ENCODE measurements around the gene CFAP69. TPM values are rescaled to one million over a fixed set of nuclear protein-coding genes. Genes with fewer than 3 reads are reported as not detected.

The CFAP69 gene
- total RNA-seq, 3 donors from 2014 or later (not counting 1 experiment from before 2014, with no cell fraction given) = 0.13 TPM; not detected in 2

- H3K4me1 Mint-ChIP-seq = no peaks in the 10 kb centered on the region
- TF ChIP-seq CTCF (IDR thresholded peaks at IDR 0.05) = no peak
- no peak overlapping the region for H3K4me3 Mint-ChIP-seq
- ATAC-seq (no peak), DNase-seq (no peak)
- H3K4me3 ChIP-seq (ENCODE audit: low read length) = no peak overlapping the region
- H3K27me3 Mint-ChIP-seq (ENCODE audit: low read depth in 2 of 2) = peaks cover 12 to 20% of the 10 kb centered on the region in 2 donors
- H3K4me1 ChIP-seq (ENCODE audit: control insufficient read depth, insufficient read depth, low read length) = no peaks in the 10 kb centered on the region
- no CpG with 5 or more reads among the region's 2 CpGs for WGBS (ENCODE audit: insufficient coverage)
- intact Hi-C loops (cut with micrococcal nuclease) = no loop called here
- H3K36me3 Mint-ChIP-seq = no peaks in the 10 kb centered on the region
- no peak overlapping the region for H3K27ac ChIP-seq (ENCODE audit: low read length)
- H3K27ac Mint-ChIP-seq = no peak overlapping the region
- peaks cover 2% of the 10 kb centered on the region for H3K27me3 ChIP-seq (ENCODE audit: control insufficient read depth, insufficient read depth, low read length)
- no peaks in the 10 kb centered on the region for H3K9me3 Mint-ChIP-seq
- no peaks in the 10 kb centered on the region for H3K9me3 ChIP-seq (ENCODE audit: control insufficient read depth, insufficient read depth, low read length)
- H3K36me3 ChIP-seq (ENCODE audit: control insufficient read depth, insufficient read depth, low read length) = no peaks in the 10 kb centered on the region
These were observed 14.1 kb upstream of the CFAP69 start for GRCh38 chr7:90230834-90231233.

- no peak for ATAC-seq
- H3K36me3 Mint-ChIP-seq = no peaks in the 10 kb centered on the region
- 88% methylated on average over 2 of the region's 3 CpGs for WGBS (ENCODE audit: insufficient coverage)
These were observed 13.7 kb upstream of the CFAP69 start for GRCh38 chr7:90231304-90231703.

GRCh38 chr7:90232430-90232829 lies 12.5 kb upstream of the CFAP69 start:
- Histone ChIP-seq H3K27ac (ENCODE audit: low read length) (no peak overlapping the region), H3K9me3 (ENCODE audit: control insufficient read depth, insufficient read depth, low read length) (no peaks in the 10 kb centered on the region), H3K4me3 (ENCODE audit: low read length) (no peak overlapping the region), H3K27me3 (ENCODE audit: control insufficient read depth, insufficient read depth, low read length) (no peaks in the 10 kb centered on the region), H3K4me1 (ENCODE audit: control insufficient read depth, insufficient read depth, low read length) (no peaks in the 10 kb centered on the region), H3K36me3 (ENCODE audit: control insufficient read depth, insufficient read depth, low read length) (no peaks in the 10 kb centered on the region)
- TF ChIP-seq CTCF (IDR thresholded peaks at IDR 0.05) = no peak
- DNase-seq (no peak), ATAC-seq (no peak)
- Mint-ChIP-seq H3K9me3 (no peaks in the 10 kb centered on the region), H3K4me1 (no peaks in the 10 kb centered on the region), H3K27ac (no peak overlapping the region), H3K27me3 (ENCODE audit: low read depth in 2 of 2) (peaks cover 7 to 23% of the 10 kb centered on the region in 2 donors), H3K4me3 (no peak overlapping the region), H3K36me3 (no peaks in the 10 kb centered on the region)
- 84% methylated on average over 5 of the region's 5 CpGs for WGBS (ENCODE audit: insufficient coverage)
- intact Hi-C loops (cut with micrococcal nuclease) = no loop called here

More at GRCh38 chr7:90231304-90231703, 13.7 kb upstream of the CFAP69 start:
- H3K27me3 Mint-ChIP-seq (ENCODE audit: low read depth in 2 of 2) = peaks cover 12 to 20% of the 10 kb centered on the region in 2 donors
- no peaks in the 10 kb centered on the region for H3K9me3 ChIP-seq (ENCODE audit: control insufficient read depth, insufficient read depth, low read length)
- intact Hi-C loops (cut with micrococcal nuclease) = no loop called here
- no peaks in the 10 kb centered on the region for H3K27me3 ChIP-seq (ENCODE audit: control insufficient read depth, insufficient read depth, low read length)
- no peak overlapping the region for H3K4me3 Mint-ChIP-seq
- H3K36me3 ChIP-seq (ENCODE audit: control insufficient read depth, insufficient read depth, low read length) = no peaks in the 10 kb centered on the region
- no peak overlapping the region for H3K4me3 ChIP-seq (ENCODE audit: low read length)
- no peaks in the 10 kb centered on the region for H3K4me1 ChIP-seq (ENCODE audit: control insufficient read depth, insufficient read depth, low read length)
- no peak overlapping the region for H3K27ac Mint-ChIP-seq
- TF ChIP-seq CTCF (IDR thresholded peaks at IDR 0.05) = no peak
- DNase-seq = no peak
- H3K4me1 Mint-ChIP-seq = no peaks in the 10 kb centered on the region
- no peaks in the 10 kb centered on the region for H3K9me3 Mint-ChIP-seq
- H3K27ac ChIP-seq (ENCODE audit: low read length) = no peak overlapping the region

GRCh38 chr7:90233569-90233968 lies 11.4 kb upstream of the CFAP69 start:
- Mint-ChIP-seq H3K4me3 (no peak overlapping the region), H3K9me3 (no peaks in the 10 kb centered on the region), H3K27me3 (ENCODE audit: low read depth in 2 of 2) (peaks cover 7 to 18% of the 10 kb centered on the region in 2 donors), H3K36me3 (no peaks in the 10 kb centered on the region), H3K27ac (no peak overlapping the region), H3K4me1 (no peaks in the 10 kb centered on the region)
- intact Hi-C loops (cut with micrococcal nuclease) = no loop called here
- no peak for TF ChIP-seq CTCF (IDR thresholded peaks at IDR 0.05)
- DNase-seq (no peak), ATAC-seq (no peak)
- Histone ChIP-seq H3K9me3 (ENCODE audit: control insufficient read depth, insufficient read depth, low read length) (no peaks in the 10 kb centered on the region), H3K27ac (ENCODE audit: low read length) (no peak overlapping the region), H3K4me1 (ENCODE audit: control insufficient read depth, insufficient read depth, low read length) (no peaks in the 10 kb centered on the region), H3K4me3 (ENCODE audit: low read length) (no peak overlapping the region), H3K27me3 (ENCODE audit: control insufficient read depth, insufficient read depth, low read length) (no peaks in the 10 kb centered on the region), H3K36me3 (ENCODE audit: control insufficient read depth, insufficient read depth, low read length) (no peaks in the 10 kb centered on the region)
- WGBS (ENCODE audit: insufficient coverage) = 96% methylated on average over 4 of the region's 6 CpGs

All from natural killer cell (primary cell).